Mucosa of stomach (tissue), 1 donor: ENCODE results near the gene WWP2.
"Not testable (repeated sequence)": the region's sequence is repeated elsewhere in the genome, so short reads cannot be mapped to it uniquely, and the experiment has no call there.

Experiments
- H3K27me3 ChIP-seq: one replicate; pipeline ENCODE4 v1.7.0; 2013; ENCODE audit warnings: mild to moderate bottlenecking, low read length; ENCODE audit not compliant: control insufficient read depth, insufficient read depth
- H3K36me3 ChIP-seq: one replicate; pipeline ENCODE4 v1.7.0; 2013; ENCODE audit warnings: low read length; ENCODE audit not compliant: control insufficient read depth, insufficient read depth
- H3K4me1 ChIP-seq: one replicate; pipeline ENCODE4 v1.7.0; 2013; ENCODE audit warnings: mild to moderate bottlenecking, low read length; ENCODE audit not compliant: control insufficient read depth, insufficient read depth
- H3K4me3 ChIP-seq: one replicate; pipeline ENCODE4 v1.7.0; 2013; ENCODE audit warnings: low read length
- H3K9ac ChIP-seq: one replicate; pipeline ENCODE4 v1.7.0; 2013; ENCODE audit warnings: mild to moderate bottlenecking, low read length, moderate library complexity
- H3K9me3 ChIP-seq: one replicate; pipeline ENCODE4 v1.7.0; 2013; ENCODE audit warnings: mild to moderate bottlenecking, low read length, moderate library complexity; ENCODE audit not compliant: control insufficient read depth
- donor health status: Pancreatic carcinoma.

The WWP2 gene

GRCh38 chr16:69814078-69814477 lies 51.9 kb downstream of the WWP2 start:
- no peaks in the 10 kb centered on the region for H3K27me3 ChIP-seq
- no peaks in the 10 kb centered on the region for H3K4me1 ChIP-seq
- H3K4me3 ChIP-seq, result no peak overlapping the region
- H3K9ac ChIP-seq, result no peak overlapping the region
- H3K9me3 ChIP-seq, result no peaks in the 10 kb centered on the region
- H3K36me3 ChIP-seq, result no peaks in the 10 kb centered on the region

- Histone ChIP-seq H3K27me3 (no peaks in the 10 kb centered on the region), H3K9me3 (no peaks in the 10 kb centered on the region), H3K4me3 (no peak overlapping the region), H3K9ac (no peak overlapping the region), H3K36me3 (no peaks in the 10 kb centered on the region), H3K4me1 (no peaks in the 10 kb centered on the region)
Observed at GRCh38 chr16:69814561-69814960, 52.4 kb downstream of the WWP2 start.

GRCh38 chr16:69815216-69815883 lies 53.2 kb downstream of the WWP2 start:
- not testable (repeated sequence) for H3K27me3 ChIP-seq, H3K4me3 ChIP-seq, H3K9ac ChIP-seq, H3K36me3 ChIP-seq, H3K9me3 ChIP-seq, H3K4me1 ChIP-seq

GRCh38 chr16:69816996-69817395 lies 54.9 kb downstream of the WWP2 start:
- Histone ChIP-seq H3K4me3 (no peak overlapping the region), H3K9me3 (no peaks in the 10 kb centered on the region), H3K27me3 (no peaks in the 10 kb centered on the region), H3K9ac (no peak overlapping the region), H3K36me3 (no peaks in the 10 kb centered on the region), H3K4me1 (no peaks in the 10 kb centered on the region)

GRCh38 chr16:69818891-69819545 lies 56.9 kb downstream of the WWP2 start:
- Histone ChIP-seq H3K9ac (no peak overlapping the region), H3K4me1 (peaks cover 6% of the 10 kb centered on the region)

GRCh38 chr16:69820926-69821541 lies 58.9 kb downstream of the WWP2 start:
- Histone ChIP-seq H3K36me3 (no peaks in the 10 kb centered on the region), H3K4me3 (no peak overlapping the region), H3K9ac (peak overlapping the region; percentile 2), H3K9me3 (no peaks in the 10 kb centered on the region), H3K27me3 (no peaks in the 10 kb centered on the region), H3K4me1 (peaks cover 9% of the 10 kb centered on the region)

More at GRCh38 chr16:69818891-69819545, 56.9 kb downstream of the WWP2 start:
- Histone ChIP-seq H3K27me3 (no peaks in the 10 kb centered on the region), H3K36me3 (no peaks in the 10 kb centered on the region), H3K9me3 (no peaks in the 10 kb centered on the region), H3K4me3 (no peak overlapping the region)

GRCh38 chr16:69821844-69822173 lies 59.7 kb downstream of the WWP2 start:
- H3K9me3 ChIP-seq, result no peaks in the 10 kb centered on the region
- H3K36me3 ChIP-seq, result no peaks in the 10 kb centered on the region

GRCh38 chr16:69822174-69822935 lies 60.2 kb downstream of the WWP2 start:
- Histone ChIP-seq H3K9me3 (no peaks in the 10 kb centered on the region), H3K9ac (no peak overlapping the region), H3K4me3 (no peak overlapping the region), H3K4me1 (peaks cover 12% of the 10 kb centered on the region), H3K36me3 (no peaks in the 10 kb centered on the region), H3K27me3 (no peaks in the 10 kb centered on the region)

More at GRCh38 chr16:69821844-69822173, 59.7 kb downstream of the WWP2 start:
- no peak overlapping the region for H3K4me3 ChIP-seq
- no peak overlapping the region for H3K9ac ChIP-seq
- H3K4me1 ChIP-seq, result peaks cover 12% of the 10 kb centered on the region
- H3K27me3 ChIP-seq, result no peaks in the 10 kb centered on the region

- H3K27me3 ChIP-seq, result no peaks in the 10 kb centered on the region
- H3K9ac ChIP-seq, result peak overlapping the region; percentile 46
- H3K4me1 ChIP-seq, result peaks cover 17% of the 10 kb centered on the region
- no peaks in the 10 kb centered on the region for H3K9me3 ChIP-seq
- no peaks in the 10 kb centered on the region for H3K36me3 ChIP-seq
- no peak overlapping the region for H3K4me3 ChIP-seq
Observed at GRCh38 chr16:69823831-69824563, 61.9 kb downstream of the WWP2 start.

GRCh38 chr16:69824564-69825142 lies 62.5 kb downstream of the WWP2 start:
- peaks cover 17% of the 10 kb centered on the region for H3K4me1 ChIP-seq
- H3K36me3 ChIP-seq, H3K27me3 ChIP-seq, H3K9ac ChIP-seq, H3K9me3 ChIP-seq, H3K4me3 ChIP-seq: not testable (repeated sequence)

GRCh38 chr16:69827524-69827923 lies 65.4 kb downstream of the WWP2 start:
- Histone ChIP-seq H3K9ac (no peak overlapping the region), H3K36me3 (no peaks in the 10 kb centered on the region), H3K4me3 (no peak overlapping the region), H3K27me3 (no peaks in the 10 kb centered on the region), H3K9me3 (no peaks in the 10 kb centered on the region), H3K4me1 (peaks cover 36% of the 10 kb centered on the region)
